HG02885 (cell line): Measurements from ENCODE around the gene ZNF883.
"Not testable (repeated sequence)": the region's sequence is repeated elsewhere in the genome, so short reads cannot be mapped to it uniquely, and the experiment has no call there.

Source experiments
- ATAC-seq: cut with Tn5 transposase; IDR thresholded peaks from one replicate; pipeline ENCODE4 v1.9.1; 2021; ENCODE audit warnings: mild to moderate bottlenecking; ENCODE audit not compliant: unreplicated experiment, poor library complexity

The ZNF883 gene

DNA sequence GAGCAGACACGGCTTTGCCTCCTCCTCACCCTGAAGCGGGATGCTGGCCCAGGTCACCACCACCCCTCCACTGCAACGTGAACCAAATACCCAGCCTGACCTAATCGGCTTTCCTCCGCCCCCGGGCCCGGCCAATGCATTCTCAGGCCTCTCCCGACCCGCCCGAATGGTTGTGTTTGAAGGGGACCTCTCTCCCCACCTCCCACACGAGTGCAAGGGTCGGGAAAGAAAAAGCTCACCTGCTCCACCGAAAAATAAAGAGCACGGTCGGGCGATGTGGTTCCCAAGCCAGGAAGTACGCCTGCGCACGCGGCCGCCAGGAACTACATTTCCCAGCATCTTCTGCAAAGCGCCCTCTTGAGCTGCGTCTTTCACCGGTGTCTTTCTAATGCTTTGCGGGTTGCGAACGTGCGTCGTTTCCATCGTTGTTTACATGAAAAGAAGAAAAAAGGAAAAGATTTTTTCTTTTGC is at the start of gene ZNF883:
TSS of gene ZNF883 (minus strand) at position 282 of the 471 bp plus-strand sequence.
- no peak for ATAC-seq

DNA sequence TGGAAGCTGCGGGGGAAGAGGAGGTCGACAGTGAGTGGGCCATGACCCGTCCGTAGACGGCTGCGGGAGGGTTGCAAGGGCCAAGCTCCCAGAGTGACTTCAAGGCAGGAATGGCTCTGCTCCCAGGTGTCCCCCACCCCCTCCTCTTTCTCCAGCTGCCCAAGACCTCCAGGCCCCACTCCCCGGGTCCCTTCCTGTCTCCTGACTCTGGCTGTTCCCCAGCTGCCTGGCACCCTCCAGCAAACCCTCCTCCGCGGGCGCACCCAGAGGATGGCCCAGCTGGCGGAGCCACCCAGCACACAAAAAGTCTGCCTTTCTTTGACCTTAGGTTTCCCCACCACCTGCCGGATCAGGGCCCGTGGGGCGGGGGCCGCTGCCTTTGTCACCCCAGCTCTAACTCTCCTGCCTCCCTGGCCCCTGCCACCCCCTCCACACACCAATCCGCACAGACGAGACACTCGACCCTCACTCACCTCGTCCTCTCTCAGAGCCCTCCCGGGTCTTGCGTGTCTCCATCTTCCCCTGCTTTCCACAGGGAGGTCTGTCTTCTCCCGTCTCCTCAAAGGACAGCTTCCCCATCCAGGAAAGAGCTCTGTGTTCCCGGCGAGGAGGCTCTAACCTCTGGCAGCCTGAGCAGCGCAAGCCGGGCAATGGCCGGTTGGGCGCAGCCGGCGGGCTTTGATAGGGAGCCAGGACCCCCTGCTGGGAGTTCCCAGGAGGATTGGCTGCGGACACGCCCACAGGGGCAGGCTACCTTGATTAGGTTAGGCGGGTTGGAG is 49.3 kb upstream of the ZNF883 start:
- not testable (repeated sequence) for ATAC-seq

DNA sequence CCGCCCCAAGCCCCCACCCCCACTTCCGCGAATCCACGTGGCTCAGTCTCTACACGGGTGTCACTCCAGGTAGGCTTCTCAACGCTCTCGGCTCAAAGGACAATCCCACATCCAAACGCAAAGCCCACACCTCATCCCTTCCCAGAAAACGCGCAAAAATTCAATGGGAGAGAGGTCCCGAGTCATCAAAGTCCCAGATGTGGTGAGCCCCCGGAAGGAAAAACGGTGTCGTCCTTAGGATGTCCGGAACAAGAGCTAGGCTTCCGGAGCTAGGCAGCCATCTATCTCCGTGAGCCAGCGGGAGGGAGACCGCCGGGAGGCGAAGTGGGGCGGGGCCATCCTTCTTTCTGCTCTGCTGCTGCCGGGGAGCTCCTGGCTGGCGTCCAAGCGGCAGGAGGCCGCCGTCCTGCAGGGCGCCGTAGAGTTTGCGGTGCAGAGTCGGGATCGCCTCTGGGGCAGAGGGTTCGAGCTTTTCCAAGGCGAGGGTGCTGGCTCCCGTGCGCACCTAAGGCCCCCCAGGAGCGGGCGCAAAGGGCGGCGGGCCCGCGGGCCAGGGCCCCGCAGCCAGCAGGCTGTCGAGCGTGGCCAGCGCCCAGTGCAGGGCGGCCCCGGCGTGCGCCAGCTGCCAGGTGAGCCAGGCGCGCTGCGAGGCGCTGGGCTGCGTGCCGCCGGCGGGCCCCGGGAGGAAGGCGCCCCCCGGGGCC is 47.7 kb upstream of the ZNF883 start:
- ATAC-seq = not testable (repeated sequence)

DNA sequence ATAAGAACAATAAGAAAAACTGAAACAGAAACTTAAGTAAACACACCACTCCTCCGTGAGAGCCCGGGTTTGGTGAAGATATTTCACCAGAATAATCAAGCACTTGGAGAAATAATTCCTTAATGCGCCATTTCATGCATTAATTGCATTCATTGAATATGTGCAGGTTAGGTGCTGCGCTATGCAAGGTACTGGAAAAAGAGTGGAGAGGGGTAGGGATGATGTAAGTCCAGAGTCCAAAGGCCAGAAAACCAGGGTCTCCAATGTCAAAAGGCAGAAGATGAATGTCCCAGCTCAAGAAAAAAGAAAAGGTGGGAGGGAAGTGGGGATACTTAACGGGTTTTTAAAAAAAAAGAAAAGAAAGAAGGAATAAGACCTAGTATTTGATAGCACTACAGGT is 45.2 kb upstream of the ZNF883 start:
- ATAC-seq = no peak

DNA sequence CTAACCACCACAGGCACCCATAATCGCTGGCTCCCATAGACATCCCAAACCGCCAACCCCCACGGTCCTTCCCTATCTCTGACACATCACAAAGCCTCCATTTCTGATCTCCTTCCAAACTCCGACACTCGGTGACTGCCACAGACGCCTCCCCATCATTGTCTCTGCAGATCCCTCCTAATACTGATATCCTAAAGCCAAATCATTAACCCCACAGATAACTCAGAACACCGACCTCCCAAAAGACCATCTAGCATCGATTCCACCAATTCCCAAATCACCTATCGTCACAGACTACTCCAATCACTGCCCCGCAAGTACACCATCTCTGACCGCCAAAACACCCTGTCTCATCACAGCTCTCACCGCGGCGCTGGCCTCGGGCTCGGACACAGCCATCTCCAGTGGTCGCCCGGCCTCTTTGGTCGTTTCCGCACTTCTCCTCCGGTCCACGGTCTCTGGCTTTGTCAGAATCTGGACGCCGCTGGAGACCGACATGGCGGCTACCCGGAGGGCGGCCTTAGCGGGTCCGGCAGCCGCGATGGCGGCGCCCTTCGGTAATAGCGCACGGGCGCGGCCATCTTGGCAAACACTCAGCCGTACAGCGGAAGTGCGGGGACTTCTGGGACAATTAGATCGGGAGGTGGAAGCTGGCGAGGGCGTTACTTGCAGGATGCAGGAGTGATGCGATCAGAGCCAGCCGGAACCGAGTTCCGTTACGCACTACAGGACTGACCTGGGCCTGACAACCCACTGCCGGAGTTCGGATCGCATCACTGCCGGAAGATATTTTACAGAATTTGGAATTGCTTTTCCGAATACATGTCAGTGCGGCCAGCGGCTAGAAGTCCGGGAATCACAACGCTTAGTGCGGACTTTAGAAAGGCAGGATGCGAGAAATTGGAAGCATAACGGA is 44.5 kb upstream of the ZNF883 start, which contains the start of gene ZFP37:
TSS of gene ZFP37 (minus strand) at position 534 of the 916 bp plus-strand sequence. CDS start at position 498, 36 bp downstream.
- ATAC-seq = peak; percentile 98

DNA sequence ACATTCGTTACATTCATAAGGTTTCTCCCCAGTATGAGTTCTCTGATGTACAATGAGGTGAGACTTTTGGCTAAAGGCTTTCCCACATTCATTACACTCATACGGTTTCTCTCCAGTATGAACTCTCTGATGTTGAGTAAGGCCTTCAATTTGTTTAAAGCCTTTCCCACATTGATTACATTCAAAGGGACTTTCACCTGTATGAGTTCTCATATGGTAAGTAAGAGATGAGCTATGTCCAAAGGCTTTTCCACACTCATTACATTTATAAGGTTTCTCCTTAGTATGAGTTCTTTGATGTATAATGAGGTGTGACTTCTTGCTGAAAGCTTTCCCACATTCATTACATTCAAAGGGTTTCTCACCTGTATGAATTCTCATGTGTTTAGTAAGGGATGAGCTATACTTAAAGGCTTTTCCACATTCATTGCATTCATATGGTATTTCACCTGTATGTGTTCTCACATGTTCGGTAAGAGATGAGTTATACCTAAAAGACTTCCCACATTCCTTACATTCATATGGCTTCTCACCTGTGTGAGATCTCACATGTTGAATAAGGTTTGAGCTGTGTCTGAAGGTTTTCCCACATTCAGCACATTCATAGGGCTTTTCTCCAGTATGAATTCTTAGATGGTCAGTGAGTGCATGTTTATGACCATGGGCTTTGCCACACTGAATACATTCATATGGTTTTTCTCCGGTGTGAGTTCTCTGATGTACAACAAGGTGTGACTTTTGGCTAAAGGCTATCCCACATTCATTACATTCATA is 31.1 kb upstream of the ZNF883 start:
- ATAC-seq = no peak

DNA sequence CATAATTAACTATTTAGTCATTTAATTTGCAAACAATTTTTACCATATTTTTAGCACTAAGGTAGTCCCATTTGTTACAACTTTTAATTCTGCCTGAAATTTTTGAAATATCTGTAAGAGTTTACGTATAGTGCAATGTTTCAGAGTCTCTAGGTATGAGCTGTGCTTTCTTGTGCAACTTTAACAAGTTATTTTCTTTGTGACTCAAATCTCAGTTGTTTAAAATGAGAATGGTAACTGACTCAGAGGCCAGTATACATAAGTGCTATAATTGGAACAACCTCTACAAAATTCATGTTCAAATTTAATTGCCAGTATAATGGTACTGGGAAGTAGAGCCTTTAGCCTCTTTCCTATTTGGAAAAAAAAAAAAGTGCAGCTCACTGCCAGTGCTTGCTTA is 14.2 kb upstream of the ZNF883 start:
- no peak for ATAC-seq

DNA sequence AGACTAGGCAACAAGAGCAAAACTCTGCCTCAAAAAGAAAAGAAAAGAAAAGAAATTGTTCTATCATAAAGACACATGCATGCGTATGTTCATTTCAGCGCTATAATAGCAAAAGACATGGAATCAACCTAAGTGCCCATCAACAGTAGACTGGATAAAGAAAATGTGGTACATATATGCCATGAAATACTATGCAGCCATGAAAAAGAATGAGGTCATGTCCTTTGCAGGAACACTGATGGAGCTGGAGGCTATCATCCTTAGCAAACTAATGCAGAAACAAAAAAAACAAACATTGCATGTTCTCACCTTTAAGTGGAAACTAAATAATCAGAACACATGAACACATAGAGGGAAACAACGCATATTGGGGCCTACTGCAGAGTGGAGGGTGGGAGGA is 6.3 kb upstream of the ZNF883 start:
- ATAC-seq = no peak

DNA sequence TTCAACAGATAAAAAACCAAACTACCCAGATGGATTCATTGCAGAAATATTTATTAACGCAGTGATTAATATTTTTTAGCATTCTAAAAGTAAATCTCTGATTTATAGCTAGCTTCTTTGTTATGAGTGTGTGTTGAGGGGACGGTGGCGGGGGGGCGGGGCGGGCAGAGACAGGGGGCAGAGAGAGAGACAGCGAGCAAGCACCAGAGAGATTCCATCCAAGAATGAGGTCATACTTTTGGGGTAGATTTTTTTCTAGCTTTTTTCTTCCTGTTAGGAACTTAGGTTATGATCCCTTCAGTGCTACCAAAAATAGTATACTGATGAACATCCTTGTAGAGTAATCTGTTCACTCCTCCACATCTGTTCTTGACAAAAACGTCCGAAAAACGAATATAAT is 500 bp upstream of the ZNF883 start:
- ATAC-seq = no peak

DNA sequence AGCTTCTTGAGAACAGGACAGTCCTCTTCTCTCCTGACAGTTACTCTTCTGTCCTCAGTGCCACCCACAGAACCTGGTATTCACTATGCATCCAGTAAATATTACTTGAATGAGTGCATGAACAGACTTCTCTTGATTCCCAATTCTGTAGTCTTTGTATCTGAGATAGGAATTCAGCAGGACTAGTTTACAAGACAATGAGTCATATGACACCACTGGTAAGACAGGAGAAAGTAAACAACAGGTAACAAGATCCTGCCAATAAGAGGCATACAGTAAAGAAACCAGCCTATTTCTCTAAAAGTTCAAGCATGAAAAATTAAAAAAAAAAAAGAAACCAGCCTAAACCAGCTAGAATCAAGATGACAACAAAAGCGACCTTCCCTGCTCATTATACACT is 6.2 kb downstream of the ZNF883 start:
- no peak for ATAC-seq

DNA sequence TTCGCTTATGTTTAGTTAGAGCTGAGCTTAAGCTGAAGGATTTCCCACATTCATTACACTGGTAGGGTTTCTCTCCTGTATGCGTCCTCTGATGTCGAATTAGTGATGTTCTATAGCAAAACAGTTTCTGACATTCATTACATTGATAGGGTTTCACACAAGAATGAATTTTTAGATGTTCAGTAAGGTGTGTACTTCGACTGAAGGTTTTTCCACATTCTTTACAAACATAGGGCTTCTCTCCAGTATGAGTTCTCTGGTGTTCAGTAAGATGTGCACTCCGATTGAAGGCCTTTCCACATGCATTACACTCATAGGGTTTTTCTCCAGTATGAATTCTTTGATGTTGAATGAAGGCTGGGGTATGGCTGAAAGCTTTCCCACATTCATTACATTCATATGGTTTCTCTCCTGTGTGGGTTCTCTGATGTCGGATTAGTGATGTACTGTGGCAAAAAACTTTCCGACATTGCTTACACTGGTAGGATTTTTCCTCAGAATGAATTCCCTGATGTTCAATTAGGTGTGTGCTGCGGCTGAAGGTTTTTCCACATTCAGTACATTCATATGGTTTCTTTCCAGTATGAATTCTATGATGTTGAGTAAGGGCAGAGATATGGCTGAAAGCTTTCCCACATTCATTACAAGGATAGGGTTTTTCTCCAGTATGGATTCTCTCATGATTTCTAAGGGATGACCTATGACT is 14.6 kb downstream of the ZNF883 start:
- no peak for ATAC-seq

DNA sequence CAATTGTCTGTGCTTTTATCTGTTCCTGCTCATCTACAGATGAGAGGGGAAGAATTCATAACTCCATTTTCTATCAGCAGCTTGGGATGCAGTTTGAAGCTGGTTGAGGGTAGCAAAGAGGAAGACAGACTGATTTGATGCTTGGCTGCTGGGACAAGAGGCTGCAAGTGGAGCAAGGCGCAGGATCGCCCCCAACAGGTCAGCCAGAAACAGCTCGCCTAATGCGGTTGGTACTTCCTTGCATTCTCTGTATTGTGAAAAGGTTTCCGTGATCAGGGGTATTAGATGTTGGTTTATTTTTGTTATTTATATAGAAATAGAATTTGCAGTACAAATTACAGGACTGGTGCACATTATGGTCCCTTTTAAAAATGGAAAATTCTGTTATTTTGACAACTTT is 40.6 kb downstream of the ZNF883 start:
- no peak for ATAC-seq

DNA sequence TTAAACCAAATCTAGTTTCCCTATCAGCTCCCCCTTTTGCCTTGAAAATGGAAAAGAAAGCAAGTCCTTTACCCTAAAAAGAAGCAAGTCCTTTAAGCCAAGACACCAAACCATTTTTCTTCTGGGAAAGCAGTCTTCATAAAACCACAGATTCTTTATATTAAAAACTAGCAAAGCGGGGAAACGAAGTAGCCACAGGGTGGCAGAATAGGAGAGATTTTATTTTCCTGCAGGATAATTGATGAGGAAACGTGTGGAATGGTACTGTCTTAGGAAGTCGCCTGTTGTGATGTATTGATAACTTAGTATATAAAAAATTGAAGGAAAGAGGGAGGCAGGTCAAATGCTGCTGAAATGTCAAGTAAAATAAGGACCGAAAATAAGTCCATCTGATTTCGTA is 41.1 kb downstream of the ZNF883 start:
- ATAC-seq = no peak

DNA sequence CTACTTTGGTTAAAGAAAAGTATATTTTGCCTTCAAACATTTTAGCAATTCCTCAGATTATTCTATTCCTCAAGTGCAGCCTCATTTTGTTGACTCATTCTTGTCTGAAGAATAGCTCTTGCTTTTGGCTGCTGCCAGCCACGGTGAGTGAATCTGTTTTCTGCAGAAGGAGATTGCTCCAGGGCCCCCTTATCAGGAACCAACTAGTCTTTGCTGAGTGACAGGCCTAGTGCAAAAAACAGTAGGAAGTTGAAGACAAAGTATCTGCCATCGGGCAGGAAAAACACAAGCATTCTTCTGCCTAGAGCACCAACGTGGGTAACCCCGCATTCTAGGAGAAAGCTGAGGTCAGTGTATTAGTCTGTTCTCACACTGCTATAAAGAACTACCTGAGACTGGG is 42.3 kb downstream of the ZNF883 start:
- no peak for ATAC-seq

DNA sequence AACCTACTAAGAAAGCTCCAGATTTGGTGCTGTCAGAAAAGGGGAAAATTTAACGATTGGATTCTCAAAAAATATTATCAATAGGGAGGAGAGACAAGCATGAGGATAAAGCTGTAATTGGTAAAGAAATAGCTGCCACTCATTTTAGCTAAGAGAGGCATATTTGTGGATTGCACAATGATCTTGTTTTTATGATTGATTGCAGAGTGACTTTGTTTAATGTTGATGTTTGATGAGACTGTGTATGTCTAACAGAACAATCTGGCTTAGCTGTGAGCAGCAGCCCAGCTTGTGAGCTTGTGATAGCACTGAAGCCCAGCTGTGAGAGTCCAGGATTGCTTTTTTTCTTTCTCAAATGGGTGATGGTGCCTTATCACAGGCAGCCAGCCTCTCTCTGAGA is 56.4 kb downstream of the ZNF883 start:
- no peak for ATAC-seq

DNA sequence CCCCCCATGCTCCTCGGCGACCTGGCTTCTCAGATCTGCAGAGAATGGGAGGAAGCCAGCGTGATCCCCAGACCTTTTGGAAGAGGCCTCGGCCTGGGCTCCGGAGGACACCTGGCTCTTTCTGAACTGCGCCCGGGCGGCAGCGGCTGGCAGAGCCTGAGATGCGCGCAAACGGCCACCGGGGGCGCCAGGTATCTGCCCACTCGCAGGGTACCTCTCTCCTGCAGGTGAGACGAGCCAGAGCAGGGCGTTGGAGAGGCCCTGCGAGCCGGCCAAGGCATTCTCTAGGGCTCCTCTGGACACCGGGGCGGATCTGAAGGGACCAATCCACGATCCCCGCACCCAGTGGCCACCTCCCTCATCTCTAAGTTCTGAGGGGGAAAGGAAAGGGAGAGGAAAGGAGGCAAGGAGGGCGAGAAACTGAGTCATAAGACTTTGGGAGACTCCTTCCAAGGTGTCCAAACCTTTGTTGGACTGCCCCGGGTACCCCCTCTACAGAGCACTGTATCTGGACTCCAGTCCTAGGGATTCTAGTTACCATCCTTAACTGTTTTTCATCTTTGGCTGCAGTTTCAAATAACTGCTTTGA is 66.3 kb downstream of the ZNF883 start:
- no peak for ATAC-seq

DNA sequence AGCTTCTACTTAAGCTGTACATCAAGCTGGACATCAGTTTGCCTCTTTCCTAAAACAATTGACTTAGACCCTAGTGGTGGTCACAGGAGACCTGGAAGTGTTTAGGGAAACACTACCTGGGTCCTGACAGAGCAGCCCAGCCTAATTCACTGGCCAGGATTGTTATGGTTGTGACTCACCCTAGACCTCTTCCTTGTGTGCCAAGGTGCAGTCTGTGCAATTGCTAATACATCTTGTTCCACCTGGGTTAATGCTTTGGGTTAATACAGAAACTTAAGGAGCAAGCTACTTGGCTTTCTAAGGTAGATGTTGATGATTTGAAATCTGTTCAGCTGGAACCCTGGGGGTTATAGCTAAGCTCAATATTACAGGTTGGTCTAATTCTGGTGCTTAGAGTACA is 72.6 kb downstream of the ZNF883 start:
- ATAC-seq = no peak

DNA sequence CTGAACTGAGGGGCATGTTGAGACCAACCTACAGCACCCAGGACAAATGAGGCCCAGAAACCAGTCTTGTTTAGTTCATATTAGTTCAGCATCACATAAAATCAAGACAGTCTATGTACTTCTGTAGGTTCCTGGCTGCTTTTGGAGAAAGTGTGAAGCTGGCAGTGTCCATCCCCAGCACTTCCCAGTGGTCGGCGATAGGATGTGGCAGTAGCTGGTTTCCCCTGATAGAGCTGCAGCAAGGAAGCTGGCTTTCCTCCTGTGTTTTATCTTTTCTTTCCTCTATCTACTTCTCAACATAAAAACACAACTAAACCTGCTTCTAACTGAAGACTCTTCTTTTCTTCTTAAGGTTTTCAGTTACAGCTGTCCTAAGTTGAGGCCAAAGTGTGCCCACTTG is 78.3 kb downstream of the ZNF883 start:
- ATAC-seq = no peak

DNA sequence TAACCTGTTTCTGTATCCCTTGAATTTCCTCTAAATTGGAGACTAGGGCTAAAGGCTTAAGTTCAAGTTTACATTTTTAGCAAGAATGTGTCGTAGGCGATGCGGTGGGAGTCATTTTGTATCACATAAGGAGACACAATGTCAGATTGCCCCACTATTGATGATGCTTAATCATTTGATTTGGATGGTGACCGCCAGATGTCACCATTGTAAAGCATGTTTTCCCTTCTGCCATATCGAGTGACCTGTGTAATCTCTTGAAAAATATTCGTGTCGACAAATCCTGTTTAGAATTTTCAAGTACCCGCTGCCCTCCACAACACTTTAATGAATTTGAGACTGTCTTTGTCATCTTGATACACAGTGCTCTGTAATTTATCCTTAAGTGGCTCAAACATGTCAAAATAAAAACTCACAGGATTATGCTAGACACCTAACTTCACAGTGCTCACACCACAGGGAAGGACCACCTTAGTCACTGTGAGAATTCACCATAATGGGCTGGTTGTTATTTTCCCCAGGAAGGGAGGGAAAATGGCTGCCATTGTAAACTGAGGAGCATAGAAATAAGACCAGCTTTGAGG is 86.8 kb downstream of the ZNF883 start:
- no peak for ATAC-seq
